Mesothelial cell of epicardium (in vitro differentiated cells): Measurements from ENCODE around the gene COPZ2. TPM values are rescaled to one million over a fixed set of nuclear protein-coding genes. Genes with fewer than 3 reads are reported as not detected.
"Not testable (repeated sequence)": the region's sequence is repeated elsewhere in the genome, so short reads cannot be mapped to it uniquely, and the experiment has no call there.

Source experiments
- DNase-seq, 2 experiments: peaks; one replicate each; pipeline ENCODE4 v3.0.0; 2021; ENCODE audit warnings: low spot score in 2 of 2; ENCODE audit not compliant: unreplicated experiment in 2 of 2
- H3K27ac Mint-ChIP-seq: 2 replicates; pipeline ENCODE4 v1.8.0; 2021; ENCODE audit warnings: mixed read lengths
- H3K27me3 Mint-ChIP-seq: 2 replicates; pipeline ENCODE4 v1.8.0; 2021; ENCODE audit warnings: low read depth, mixed read lengths
- H3K36me3 Mint-ChIP-seq: 2 replicates; pipeline ENCODE4 v1.8.0; 2021; ENCODE audit warnings: mixed read lengths
- H3K4me1 Mint-ChIP-seq: 2 replicates; pipeline ENCODE4 v1.8.0; 2021; ENCODE audit warnings: mixed read lengths
- H3K4me3 Mint-ChIP-seq: 2 replicates; pipeline ENCODE4 v1.8.0; 2021; ENCODE audit warnings: mild to moderate bottlenecking, moderate library complexity, mixed read lengths
- H3K9me3 Mint-ChIP-seq: 2 replicates; pipeline ENCODE4 v1.8.0; 2021; ENCODE audit warnings: mixed read lengths
- total RNA-seq: library from RNA; stranded (reverse); gene quantifications from 3 replicates; pipeline ENCODE4 v1.2.1, GENCODE V29; 2021
- TF ChIP-seq, protein P1 (sequence below): fragments of 200-600 bp; sonication (generic); IDR thresholded peaks from one replicate; pipeline ENCODE4 v1.5.0; 2021; ENCODE audit warnings: antibody characterized with exemption; ENCODE audit not compliant: unreplicated experiment

The COPZ2 gene
- total RNA-seq, 1 donor from 2014 or later: 28.2 TPM

DNA sequence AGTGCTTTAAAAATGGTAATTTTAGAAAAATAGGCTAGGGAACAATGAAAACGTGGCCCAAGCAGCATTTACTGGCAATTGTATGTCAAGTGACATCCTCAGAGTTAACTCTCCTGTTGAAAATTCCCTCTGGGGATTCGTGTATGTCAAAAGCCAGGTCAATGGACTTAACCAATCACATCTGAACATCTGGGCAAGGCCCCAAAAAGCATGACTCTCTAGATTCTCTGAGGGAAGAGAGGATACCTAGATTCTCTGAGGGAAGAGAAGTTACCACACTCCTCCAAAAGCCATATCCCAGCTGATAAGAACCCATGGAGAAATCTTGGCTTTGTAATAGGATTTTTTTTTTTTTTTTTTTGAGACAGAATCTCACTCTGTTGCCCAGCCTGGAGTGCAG is 34.1 kb upstream of the COPZ2 start:
- Mint-ChIP-seq H3K36me3 (peaks cover 20% of the 10 kb centered on the region), H3K4me3 (no peak overlapping the region), H3K27me3 (no peaks in the 10 kb centered on the region), H3K4me1 (peaks cover 2% of the 10 kb centered on the region), H3K9me3 (no peaks in the 10 kb centered on the region), H3K27ac (no peak overlapping the region)
- no peak for DNase-seq
- TF ChIP-seq, protein P1, sequence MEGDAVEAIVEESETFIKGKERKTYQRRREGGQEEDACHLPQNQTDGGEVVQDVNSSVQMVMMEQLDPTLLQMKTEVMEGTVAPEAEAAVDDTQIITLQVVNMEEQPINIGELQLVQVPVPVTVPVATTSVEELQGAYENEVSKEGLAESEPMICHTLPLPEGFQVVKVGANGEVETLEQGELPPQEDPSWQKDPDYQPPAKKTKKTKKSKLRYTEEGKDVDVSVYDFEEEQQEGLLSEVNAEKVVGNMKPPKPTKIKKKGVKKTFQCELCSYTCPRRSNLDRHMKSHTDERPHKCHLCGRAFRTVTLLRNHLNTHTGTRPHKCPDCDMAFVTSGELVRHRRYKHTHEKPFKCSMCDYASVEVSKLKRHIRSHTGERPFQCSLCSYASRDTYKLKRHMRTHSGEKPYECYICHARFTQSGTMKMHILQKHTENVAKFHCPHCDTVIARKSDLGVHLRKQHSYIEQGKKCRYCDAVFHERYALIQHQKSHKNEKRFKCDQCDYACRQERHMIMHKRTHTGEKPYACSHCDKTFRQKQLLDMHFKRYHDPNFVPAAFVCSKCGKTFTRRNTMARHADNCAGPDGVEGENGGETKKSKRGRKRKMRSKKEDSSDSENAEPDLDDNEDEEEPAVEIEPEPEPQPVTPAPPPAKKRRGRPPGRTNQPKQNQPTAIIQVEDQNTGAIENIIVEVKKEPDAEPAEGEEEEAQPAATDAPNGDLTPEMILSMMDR: no peak

DNA sequence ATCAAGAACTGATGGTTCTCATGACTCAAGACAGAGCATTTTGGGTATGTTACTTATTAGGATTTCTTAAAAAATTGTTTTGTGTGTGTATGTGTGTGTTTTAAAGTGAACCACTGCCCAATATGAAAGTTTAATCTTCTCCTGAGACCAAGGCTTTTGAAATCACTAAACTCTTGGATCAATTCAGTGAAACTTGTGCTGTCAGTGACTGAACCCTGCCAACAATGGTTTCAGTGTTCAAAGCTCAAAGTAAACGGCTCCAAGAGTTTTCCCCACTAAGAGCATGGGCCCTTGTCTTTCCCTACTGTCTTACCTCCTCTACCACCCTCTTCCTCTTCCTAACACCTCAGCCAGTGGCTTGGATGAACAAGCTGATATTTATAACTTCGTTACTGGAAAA is 32.6 kb upstream of the COPZ2 start:
- Mint-ChIP-seq H3K27ac (no peak overlapping the region), H3K36me3 (peaks cover 20% of the 10 kb centered on the region), H3K9me3 (no peaks in the 10 kb centered on the region), H3K27me3 (no peaks in the 10 kb centered on the region), H3K4me3 (no peak overlapping the region), H3K4me1 (no peaks in the 10 kb centered on the region)
- TF ChIP-seq, protein P1: no peak
- DNase-seq: no peak

DNA sequence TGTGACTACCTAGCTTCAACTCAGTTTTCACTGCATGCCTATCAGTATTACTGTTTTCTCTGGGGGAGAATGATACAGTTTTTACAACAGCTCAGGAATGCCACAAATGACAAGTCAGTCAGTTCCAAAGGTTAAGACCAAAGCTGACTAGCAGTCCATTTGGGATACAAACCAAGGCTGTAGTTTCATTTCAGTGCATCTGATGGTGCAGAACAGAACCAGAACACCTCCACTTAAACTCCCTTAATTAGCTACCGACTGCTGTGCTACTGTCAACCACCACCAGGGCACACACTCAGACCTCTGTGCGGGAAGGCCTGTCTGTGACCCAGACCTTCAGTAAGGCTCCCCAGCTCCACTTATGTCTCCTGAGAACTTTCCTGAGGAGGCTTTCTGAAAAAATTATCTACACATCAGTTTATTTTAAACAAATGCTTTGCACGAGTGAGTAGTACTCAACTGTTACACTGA is 30.9 kb upstream of the COPZ2 start:
- Mint-ChIP-seq H3K9me3 (no peaks in the 10 kb centered on the region), H3K4me3 (no peak overlapping the region), H3K27ac (no peak overlapping the region), H3K27me3 (no peaks in the 10 kb centered on the region), H3K36me3 (peaks cover 23% of the 10 kb centered on the region), H3K4me1 (no peaks in the 10 kb centered on the region)
- no peak for DNase-seq
- TF ChIP-seq, protein P1: peak; percentile 38

DNA sequence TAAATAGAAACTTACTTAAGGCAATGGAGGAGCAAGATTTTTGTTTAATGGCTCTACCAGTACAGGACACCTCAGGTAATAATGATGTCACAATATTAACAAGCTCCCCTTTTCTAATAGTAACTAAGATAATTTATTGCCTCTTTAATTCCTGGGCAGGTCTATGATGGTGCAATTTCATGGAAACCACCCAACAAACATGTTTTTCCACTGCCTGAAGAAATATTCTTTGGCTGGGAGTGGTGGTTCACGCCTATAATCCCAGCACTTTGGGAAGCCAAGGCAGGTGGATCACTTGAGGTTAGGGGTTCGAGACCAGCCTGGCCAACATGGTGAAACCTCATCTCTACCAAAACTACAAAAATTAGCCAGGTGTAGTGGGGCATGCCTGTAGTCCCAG is 30.2 kb upstream of the COPZ2 start:
- not testable (repeated sequence) for H3K9me3 Mint-ChIP-seq, H3K4me1 Mint-ChIP-seq, H3K4me3 Mint-ChIP-seq, DNase-seq, H3K27me3 Mint-ChIP-seq, H3K27ac Mint-ChIP-seq
- peaks cover 21% of the 10 kb centered on the region for H3K36me3 Mint-ChIP-seq

DNA sequence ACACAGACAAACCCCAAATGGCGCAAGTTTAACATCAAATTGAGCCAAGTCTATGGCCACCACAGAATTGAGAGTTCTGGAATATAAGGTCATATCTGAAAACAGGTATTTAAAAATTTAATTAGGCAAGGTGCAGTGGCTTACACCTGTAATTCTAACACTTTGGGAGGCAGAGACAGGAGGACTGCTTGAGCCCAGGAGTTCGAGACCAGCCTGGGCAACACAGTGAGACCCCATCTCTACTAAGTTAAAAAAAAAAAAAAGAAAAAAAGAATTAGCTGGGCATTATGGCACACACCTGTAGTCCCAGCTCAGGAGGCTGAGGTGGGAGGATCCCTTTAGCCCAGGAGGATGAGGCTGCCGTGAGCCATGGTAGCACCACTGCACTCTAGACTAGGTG is 29.6 kb upstream of the COPZ2 start:
- TF ChIP-seq, protein P1: no peak
- no peak for DNase-seq
- Mint-ChIP-seq H3K27me3 (no peaks in the 10 kb centered on the region), H3K4me1 (no peaks in the 10 kb centered on the region), H3K9me3 (no peaks in the 10 kb centered on the region), H3K27ac (no peak overlapping the region), H3K4me3 (no peak overlapping the region), H3K36me3 (peaks cover 23% of the 10 kb centered on the region)

DNA sequence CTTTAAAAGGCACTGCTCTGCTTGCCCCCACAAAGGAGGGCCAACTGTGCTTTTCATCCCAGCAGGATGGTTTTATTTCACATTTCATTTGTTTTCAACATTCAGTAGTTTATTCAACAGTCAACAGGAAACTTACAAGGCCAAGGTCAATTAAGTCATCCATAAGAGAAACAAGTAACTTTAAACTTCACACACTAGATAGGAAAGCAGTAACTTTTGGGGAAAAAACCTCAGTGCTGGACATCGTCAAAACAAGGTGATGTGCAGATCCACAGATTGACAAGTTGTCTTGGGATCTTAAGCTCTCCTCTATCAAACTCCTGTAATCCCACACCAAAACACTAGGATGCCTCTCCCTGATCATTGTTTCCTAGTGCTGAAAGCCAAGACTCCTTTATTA is 29.1 kb upstream of the COPZ2 start:
- Mint-ChIP-seq H3K27ac (peak overlapping the region; percentile 51), H3K27me3 (no peaks in the 10 kb centered on the region), H3K9me3 (no peaks in the 10 kb centered on the region), H3K36me3 (peaks cover 23% of the 10 kb centered on the region), H3K4me1 (no peaks in the 10 kb centered on the region), H3K4me3 (no peak overlapping the region)
- DNase-seq: no peak
- TF ChIP-seq, protein P1: no peak
